RKO (cell line): Measurements from ENCODE around the gene KIR2DL3.

Experiments used
- DNase-seq: peaks from one replicate; pipeline ENCODE4 v3.0.0-alpha.2; 2016; ENCODE audit warnings: low spot score

Gene KIR2DL3

GRCh38 chr19:54792814-54793213 lies 54.5 kb downstream of the KIR2DL3 start:
- DNase-seq = no peak

- DNase-seq = no peak
Measured at GRCh38 chr19:54795758-54796157, 57.4 kb downstream of the KIR2DL3 start.
